Activated B cell treated with CpG ODN at 0.5 μM for 24 hours (primary cell): Measurements from ENCODE around the gene MDM2. TPM values are rescaled to one million over a fixed set of nuclear protein-coding genes. Genes with fewer than 3 reads are reported as not detected.

Experiments used
- ATAC-seq: fragments of 200-7000 bp; cut with Tn5 transposase; one replicate; pipeline ENCODE4 v1.10.0; 2021; ENCODE audit warnings: low read depth, mild to moderate bottlenecking, moderate library complexity
- CTCF ChIA-PET: fragments of 350-600 bp; sonication (Branson Sonifier 250); formaldehyde crosslinking; loops from one replicate; lab custom pipeline; 2021; ENCODE audit warnings: antibody characterized with exemption; lab: Charles Lee
- POLR2A ChIA-PET: fragments of 350-600 bp; sonication (Branson Sonifier 250); formaldehyde crosslinking; loops from one replicate; lab custom pipeline; 2021; ENCODE audit warnings: antibody characterized with exemption; lab: Charles Lee
- DNase-seq: peaks from one replicate; pipeline ENCODE4 v3.0.0; 2022
- H3K27ac Mint-ChIP-seq: one replicate; pipeline ENCODE4 v1.8.0; 2020; ENCODE audit warnings: mixed read lengths
- H3K27me3 Mint-ChIP-seq: one replicate; pipeline ENCODE4 v1.8.0; 2021; ENCODE audit warnings: mixed read lengths
- H3K36me3 Mint-ChIP-seq: one replicate; pipeline ENCODE4 v1.8.0; 2021; ENCODE audit warnings: low read depth, mixed read lengths
- H3K4me1 Mint-ChIP-seq: one replicate; pipeline ENCODE4 v1.8.0; 2021; ENCODE audit warnings: mixed read lengths
- H3K4me3 Mint-ChIP-seq: one replicate; pipeline ENCODE4 v1.8.0; 2020; ENCODE audit warnings: mild to moderate bottlenecking, mixed read lengths
- H3K9me3 Mint-ChIP-seq: one replicate; pipeline ENCODE4 v1.8.0; 2020; ENCODE audit warnings: mixed read lengths
- intact Hi-C: fragments of 100-400 bp; cut with micrococcal nuclease; formaldehyde crosslinking; loops from one replicate; pipeline ENCODE4 v1.15.1; 2024
- total RNA-seq: library from RNA; stranded (reverse); gene quantifications from 2 replicates; pipeline ENCODE4 v1.2.3, GENCODE V29; 2022
- TF ChIP-seq, protein P1 (sequence below): fragments of 200-600 bp; IDR thresholded peaks from one replicate; pipeline ENCODE4 v1.8.0; 2022; ENCODE audit warnings: antibody characterized with exemption, mild to moderate bottlenecking

MDM2 gene
- total RNA-seq, 1 donor from 2014 or later, result 90.8 TPM

DNA sequence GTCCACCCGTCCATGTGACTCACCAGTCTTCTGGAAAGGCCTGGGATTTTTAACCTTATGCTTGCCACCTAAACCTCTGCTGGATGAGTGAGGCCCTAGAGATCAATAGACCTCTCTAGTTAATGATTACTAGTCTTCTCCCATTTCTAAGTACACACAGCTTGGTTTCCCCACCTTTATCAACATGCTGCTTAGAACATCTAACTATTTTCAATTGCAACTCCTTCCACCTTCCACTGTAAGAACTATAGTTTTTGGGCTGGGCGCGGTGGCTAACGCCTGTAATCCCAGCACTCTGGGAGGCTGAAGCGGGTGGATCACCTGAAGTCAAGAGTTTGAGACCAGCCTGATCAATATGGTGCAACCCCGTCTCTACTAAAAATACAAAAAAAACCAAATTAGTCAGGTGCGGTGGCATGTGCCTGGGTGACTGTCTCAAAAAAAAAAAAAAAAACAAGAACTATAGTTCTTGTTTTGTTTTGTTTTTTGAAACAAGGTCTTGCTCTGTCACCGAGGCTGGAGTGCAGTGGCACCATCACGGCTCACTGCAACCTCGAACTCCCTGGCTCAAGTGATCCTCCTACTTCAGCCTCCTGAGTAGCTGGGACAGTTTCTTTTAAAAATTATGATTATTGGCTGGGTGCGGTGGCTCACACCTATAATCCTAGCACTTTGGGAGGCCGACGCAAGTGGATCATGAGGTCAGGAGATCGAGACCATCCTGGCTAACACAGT, 18.7 kb upstream of the MDM2 start:
- ChIA-PET CTCF (no interaction called here), POLR2A (no interaction called here)
- H3K9me3 Mint-ChIP-seq, result no peaks in the 10 kb centered on the region
- no peak overlapping the region for H3K4me3 Mint-ChIP-seq
- no peak for ATAC-seq
- no peaks in the 10 kb centered on the region for H3K36me3 Mint-ChIP-seq
- peaks cover 16% of the 10 kb centered on the region for H3K4me1 Mint-ChIP-seq
- DNase-seq, result no peak
- intact Hi-C loops, result no loop called here
- H3K27me3 Mint-ChIP-seq, result no peaks in the 10 kb centered on the region
- TF ChIP-seq, protein P1, sequence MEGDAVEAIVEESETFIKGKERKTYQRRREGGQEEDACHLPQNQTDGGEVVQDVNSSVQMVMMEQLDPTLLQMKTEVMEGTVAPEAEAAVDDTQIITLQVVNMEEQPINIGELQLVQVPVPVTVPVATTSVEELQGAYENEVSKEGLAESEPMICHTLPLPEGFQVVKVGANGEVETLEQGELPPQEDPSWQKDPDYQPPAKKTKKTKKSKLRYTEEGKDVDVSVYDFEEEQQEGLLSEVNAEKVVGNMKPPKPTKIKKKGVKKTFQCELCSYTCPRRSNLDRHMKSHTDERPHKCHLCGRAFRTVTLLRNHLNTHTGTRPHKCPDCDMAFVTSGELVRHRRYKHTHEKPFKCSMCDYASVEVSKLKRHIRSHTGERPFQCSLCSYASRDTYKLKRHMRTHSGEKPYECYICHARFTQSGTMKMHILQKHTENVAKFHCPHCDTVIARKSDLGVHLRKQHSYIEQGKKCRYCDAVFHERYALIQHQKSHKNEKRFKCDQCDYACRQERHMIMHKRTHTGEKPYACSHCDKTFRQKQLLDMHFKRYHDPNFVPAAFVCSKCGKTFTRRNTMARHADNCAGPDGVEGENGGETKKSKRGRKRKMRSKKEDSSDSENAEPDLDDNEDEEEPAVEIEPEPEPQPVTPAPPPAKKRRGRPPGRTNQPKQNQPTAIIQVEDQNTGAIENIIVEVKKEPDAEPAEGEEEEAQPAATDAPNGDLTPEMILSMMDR, result no peak
- no peak overlapping the region for H3K27ac Mint-ChIP-seq

DNA sequence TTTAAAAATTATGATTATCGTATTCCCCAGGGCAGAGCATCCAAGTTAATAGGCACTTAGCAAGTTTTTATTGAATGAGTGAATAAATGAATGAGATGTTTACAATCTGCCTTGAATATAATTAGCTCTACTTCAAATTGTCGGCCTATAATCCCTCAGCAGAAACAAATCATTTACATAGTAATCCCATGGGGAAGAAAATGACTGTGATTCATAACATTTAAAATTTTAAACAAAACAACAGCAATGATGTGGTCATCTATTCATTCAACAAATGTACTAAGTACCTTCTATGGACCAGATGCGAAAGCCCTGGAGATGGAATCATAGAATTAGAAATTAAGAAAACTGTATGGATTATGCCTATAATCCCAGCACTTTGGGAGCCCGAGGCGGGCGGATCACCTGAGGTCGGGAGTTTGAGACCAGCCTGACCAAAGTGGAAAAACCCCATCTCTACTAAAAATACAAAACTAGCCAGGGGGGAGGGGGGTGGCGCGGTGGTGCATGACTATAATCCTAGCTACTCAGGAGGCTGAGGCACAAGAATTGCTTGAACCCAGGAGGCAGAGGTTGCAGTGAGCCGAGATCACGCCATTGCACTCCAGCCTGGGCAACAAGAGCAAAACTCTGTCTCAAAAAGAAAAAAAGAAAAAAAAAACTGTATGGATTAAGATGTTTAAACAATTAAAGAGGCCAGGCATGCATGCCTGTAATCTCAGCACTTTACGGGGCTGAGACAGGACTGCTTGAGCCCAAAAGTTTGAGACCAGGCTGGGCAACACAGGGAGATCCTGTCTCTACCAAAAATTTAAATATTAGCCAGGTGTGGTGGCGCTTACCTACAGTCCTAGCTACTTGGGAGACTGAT, 17.7 kb upstream of the MDM2 start:
- POLR2A ChIA-PET, result interaction anchor here (1.3 to 2.0 kb wide), 2 partner anchors 17 to 44 kb away, joined by 3 to 5 read pairs; partner anchors contain the start of genes MDM2 and SLC35E3
- intact Hi-C loops, result no loop called here
- DNase-seq (no peak), ATAC-seq (no peak)
- Mint-ChIP-seq H3K4me1 (peaks cover 16% of the 10 kb centered on the region), H3K27ac (no peak overlapping the region), H3K36me3 (no peaks in the 10 kb centered on the region), H3K4me3 (no peak overlapping the region), H3K27me3 (no peaks in the 10 kb centered on the region), H3K9me3 (no peaks in the 10 kb centered on the region)
- CTCF ChIA-PET, result no interaction called here
- TF ChIP-seq, protein P1, result no peak

DNA sequence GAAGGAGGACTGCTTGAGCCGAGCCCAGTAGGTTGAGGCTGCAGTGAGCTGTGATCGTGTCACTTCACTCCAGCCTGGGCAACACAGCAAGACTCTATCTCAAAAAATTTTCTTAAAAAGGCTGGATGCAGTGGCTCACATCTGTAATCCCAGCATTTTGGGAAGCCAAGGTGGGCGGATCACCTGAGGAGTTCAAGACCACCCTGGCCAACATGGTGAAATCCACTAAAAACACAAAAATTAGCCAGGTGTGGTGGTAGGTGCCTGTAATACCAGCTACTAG, 17.1 kb upstream of the MDM2 start:
- DNase-seq, result no peak
- no peaks in the 10 kb centered on the region for H3K9me3 Mint-ChIP-seq
- ChIA-PET CTCF (no interaction called here), POLR2A (interaction anchor here (1.3 to 2.0 kb wide), 2 partner anchors 17 to 45 kb away, joined by 3 to 5 read pairs; partner anchors contain the start of genes MDM2 and SLC35E3)
- intact Hi-C loops, result no loop called here
- TF ChIP-seq, protein P1, result no peak
- no peaks in the 10 kb centered on the region for H3K27me3 Mint-ChIP-seq
- H3K36me3 Mint-ChIP-seq, result no peaks in the 10 kb centered on the region
- H3K4me1 Mint-ChIP-seq, result peaks cover 16% of the 10 kb centered on the region
- no peak for ATAC-seq
- no peak overlapping the region for H3K27ac Mint-ChIP-seq
- H3K4me3 Mint-ChIP-seq, result no peak overlapping the region

DNA sequence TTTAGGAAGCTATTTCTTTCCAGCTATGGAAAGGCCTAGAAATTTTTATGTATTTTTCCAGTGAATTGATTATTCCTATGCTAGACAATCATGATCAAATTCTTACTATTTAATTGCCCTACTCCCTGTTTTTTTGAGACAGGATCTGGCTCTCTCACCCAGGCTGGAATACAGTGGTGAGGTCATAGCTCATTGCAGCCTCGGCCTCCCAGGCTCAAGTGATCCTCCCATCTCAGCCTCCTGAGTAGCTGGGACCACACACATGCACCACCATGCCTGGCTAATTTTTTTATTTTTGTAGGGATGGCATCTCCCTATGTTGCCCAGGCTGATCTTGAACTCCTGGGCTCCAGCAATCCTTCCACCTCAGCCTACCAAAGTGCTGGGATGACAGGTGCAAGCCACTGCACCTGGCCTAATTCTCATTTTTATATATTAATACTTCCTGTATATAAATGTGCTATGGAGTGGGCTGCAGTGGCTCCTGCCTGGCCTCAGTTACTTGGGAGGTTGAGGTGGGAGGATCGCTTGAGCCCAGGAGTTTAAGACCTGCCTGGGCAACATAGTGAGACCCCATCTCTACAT, 16.0 kb upstream of the MDM2 start:
- no peaks in the 10 kb centered on the region for H3K27me3 Mint-ChIP-seq
- H3K9me3 Mint-ChIP-seq, result no peaks in the 10 kb centered on the region

More for the DNA sequence above, 16.0 kb upstream of the MDM2 start:
- DNase-seq (no peak), ATAC-seq (no peak)
- ChIA-PET CTCF (no interaction called here), POLR2A (interaction anchor here (1.3 to 2.0 kb wide), 2 partner anchors 16 to 46 kb away, joined by 3 to 5 read pairs; partner anchors contain the start of genes MDM2 and SLC35E3)
- H3K4me1 Mint-ChIP-seq, result peaks cover 16% of the 10 kb centered on the region
- H3K27ac Mint-ChIP-seq, result no peak overlapping the region
- intact Hi-C loops, result no loop called here
- TF ChIP-seq, protein P1, result no peak
- no peak overlapping the region for H3K4me3 Mint-ChIP-seq
- H3K36me3 Mint-ChIP-seq, result no peaks in the 10 kb centered on the region
